Measurements from ENCODE around the gene TCAF1. TPM values are rescaled to one million over a fixed set of nuclear protein-coding genes. Genes with fewer than 3 reads are reported as not detected.
A peak's percentile ranks its signal among the peaks of the same experiment; 100 is the strongest.
"Not testable (repeated sequence)": the region's sequence is repeated elsewhere in the genome, so short reads cannot be mapped to it uniquely, and the experiment has no call there.

TCAF1 gene
- total RNA-seq, 4 donors from 2014 or later: 38.2 to 62.7 (median 52.4) TPM

DNA sequence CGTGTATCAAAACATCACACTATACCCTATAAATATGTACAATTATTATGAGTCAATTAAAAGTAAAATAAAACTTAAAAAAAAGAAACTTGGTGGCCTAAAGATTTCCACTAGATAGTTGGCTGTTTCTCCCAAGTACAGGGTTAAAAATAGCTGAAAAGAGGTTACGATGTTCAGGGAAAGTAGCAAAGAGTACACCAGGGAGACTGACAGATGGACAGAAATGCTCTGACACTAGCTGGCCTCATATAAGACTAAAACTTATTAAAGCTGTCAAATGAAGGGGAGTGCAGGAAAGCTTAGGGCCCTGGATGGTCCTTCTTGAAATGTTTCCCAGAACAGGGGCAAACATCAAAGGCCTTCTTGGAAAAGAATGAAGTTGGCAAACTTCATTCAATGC, 51.3 kb downstream of the TCAF1 start:
- WGBS: 82% methylated on average over 2 of the region's 2 CpGs
- H3K9me3 ChIP-seq: no peaks in the 10 kb centered on the region

DNA sequence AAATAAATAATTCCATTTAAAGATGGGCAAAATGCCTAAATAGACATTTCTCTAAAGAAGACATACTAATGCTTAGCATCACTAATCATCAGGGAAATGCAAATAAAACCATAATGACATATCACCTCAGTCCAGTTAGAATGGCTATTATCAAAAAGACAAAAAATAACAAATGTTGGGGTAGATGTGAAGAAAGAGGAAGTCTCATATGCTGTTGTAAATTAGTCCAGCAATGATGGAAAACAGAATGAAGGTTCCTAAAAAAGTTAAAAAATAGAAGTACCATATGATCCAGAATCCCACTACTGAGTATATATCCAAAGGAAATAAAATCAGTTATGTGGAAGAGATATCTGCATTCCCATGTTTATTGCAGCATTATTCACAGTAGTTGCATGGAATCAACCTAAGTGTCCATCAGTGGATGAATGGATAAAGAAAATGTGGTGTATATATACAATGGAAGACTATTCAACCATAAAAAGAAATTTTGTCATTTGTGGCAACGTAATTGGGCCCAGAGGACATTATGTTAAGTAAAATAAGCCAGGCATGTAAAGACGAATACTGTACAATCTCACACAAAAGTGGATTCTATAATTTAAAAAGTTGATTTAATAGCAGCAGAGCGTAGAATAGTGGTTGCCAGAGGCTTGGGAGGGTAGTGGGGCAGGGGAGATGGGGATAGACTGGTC, 52.0 kb downstream of the TCAF1 start:
- no peaks in the 10 kb centered on the region for H3K4me1 ChIP-seq
- H3K27ac ChIP-seq (replicated peaks in 1 of 4): no peak overlapping the region
- peaks cover 0 to 3% (median 0%) of the 10 kb centered on the region in 4 donors for H3K36me3 ChIP-seq
- no peaks in the 10 kb centered on the region for H3K9me3 ChIP-seq
- H3K27me3 ChIP-seq: no peaks in the 10 kb centered on the region
- intact Hi-C loops (cut with DNase I): no loop called here
- DNase-seq (ENCODE audit: extremely low spot score): no peak
- H3K4me3 ChIP-seq: no peak overlapping the region
- TF ChIP-seq CTCF (IDR thresholded peaks at IDR 0.05) (no peak), POLR2AphosphoS5 (IDR thresholded peaks at IDR 0.05) (no peak), POLR2A (IDR thresholded peaks at IDR 0.05; ENCODE audit: low read depth) (no peak), EP300 (IDR thresholded peaks at IDR 0.05) (no peak)
- 88% methylated on average over 3 of the region's 3 CpGs for WGBS

More for the DNA sequence above, 51.3 kb downstream of the TCAF1 start:
- Histone ChIP-seq H3K27ac (replicated peaks in 1 of 4) (no peak overlapping the region), H3K27me3 (no peaks in the 10 kb centered on the region), H3K4me3 (no peak overlapping the region), H3K4me1 (no peaks in the 10 kb centered on the region), H3K36me3 (peaks cover 0 to 3% (median 0%) of the 10 kb centered on the region in 4 donors)
- no peak for DNase-seq (ENCODE audit: extremely low spot score)
- TF ChIP-seq POLR2A (IDR thresholded peaks at IDR 0.05; ENCODE audit: low read depth) (no peak), EP300 (IDR thresholded peaks at IDR 0.05) (no peak), CTCF (IDR thresholded peaks at IDR 0.05) (no peak), POLR2AphosphoS5 (IDR thresholded peaks at IDR 0.05) (no peak)
- intact Hi-C loops (cut with DNase I): no loop called here

DNA sequence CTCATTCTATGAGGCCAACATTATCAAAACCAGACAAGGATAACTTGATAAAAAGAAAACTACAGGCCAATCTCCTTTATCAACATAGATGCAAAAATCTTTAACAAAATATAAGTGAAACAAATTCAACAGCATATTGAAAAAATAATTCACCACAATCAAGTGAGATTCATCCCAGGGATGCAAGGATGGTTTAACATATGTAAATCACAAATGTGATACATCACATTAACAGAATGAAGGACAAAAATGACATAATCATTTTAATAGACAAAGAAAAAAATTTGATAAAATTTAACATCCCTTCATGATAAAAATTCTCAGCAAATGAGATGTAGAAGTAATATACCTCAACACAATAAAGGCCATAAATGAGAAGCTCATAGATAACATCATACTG, 53.8 kb downstream of the TCAF1 start:
- Histone ChIP-seq H3K27ac (replicated peaks in 1 of 4) (no peak overlapping the region), H3K4me3 (no peak overlapping the region), H3K36me3 (peaks cover 0 to 3% (median 0%) of the 10 kb centered on the region in 4 donors), H3K9me3 (no peaks in the 10 kb centered on the region), H3K27me3 (no peaks in the 10 kb centered on the region), H3K4me1 (no peaks in the 10 kb centered on the region)
- TF ChIP-seq EP300 (IDR thresholded peaks at IDR 0.05): no peak
- TF ChIP-seq POLR2AphosphoS5 (IDR thresholded peaks at IDR 0.05): no peak
- TF ChIP-seq POLR2A (IDR thresholded peaks at IDR 0.05; ENCODE audit: low read depth): no peak
- TF ChIP-seq CTCF (IDR thresholded peaks at IDR 0.05): no peak
- DNase-seq (ENCODE audit: extremely low spot score): no peak
- intact Hi-C loops (cut with DNase I): no loop called here

- TF ChIP-seq CTCF (IDR thresholded peaks at IDR 0.05) (no peak), POLR2A (IDR thresholded peaks at IDR 0.05; ENCODE audit: low read depth) (no peak), EP300 (IDR thresholded peaks at IDR 0.05) (no peak), POLR2AphosphoS5 (IDR thresholded peaks at IDR 0.05) (no peak)
- no peak for DNase-seq (ENCODE audit: extremely low spot score)
Measured at GRCh38 chr7:143846692-143847091, 55.3 kb downstream of the TCAF1 start.

DNA sequence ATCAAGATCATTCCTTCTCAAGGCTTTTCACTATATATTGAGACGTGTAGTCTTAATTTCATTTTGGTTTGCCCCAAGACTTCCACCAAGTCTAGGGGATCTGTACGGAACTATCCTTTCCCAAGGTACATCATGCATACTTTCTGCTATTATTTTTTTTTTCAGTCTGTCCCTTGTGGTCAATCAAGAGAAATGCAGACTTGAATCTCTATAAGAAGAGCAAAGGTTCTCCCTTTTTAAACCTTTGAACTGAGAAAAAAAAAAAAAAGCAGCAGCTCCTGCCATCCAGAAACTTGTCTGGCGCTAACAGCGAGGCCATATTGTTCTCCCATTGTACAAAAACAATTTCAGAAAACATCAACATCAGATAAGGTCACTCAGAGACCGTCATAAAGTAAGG, 60.3 kb downstream of the TCAF1 start:
- H3K27ac ChIP-seq (replicated peaks in 1 of 4); H3K4me3 ChIP-seq; DNase-seq (ENCODE audit: extremely low spot score); H3K9me3 ChIP-seq; H3K27me3 ChIP-seq; intact Hi-C loops (cut with DNase I); H3K36me3 ChIP-seq; H3K4me1 ChIP-seq: not testable (repeated sequence)
- TF ChIP-seq CTCF (IDR thresholded peaks at IDR 0.05): peak in 1 of 3 experiments; percentile 13
- WGBS: 100% methylated on average over 1 of the region's 5 CpGs

More at GRCh38 chr7:143846692-143847091, 55.3 kb downstream of the TCAF1 start:
- Histone ChIP-seq H3K27me3 (no peaks in the 10 kb centered on the region), H3K27ac (replicated peaks in 1 of 4) (no peak overlapping the region), H3K4me1 (no peaks in the 10 kb centered on the region), H3K36me3 (peaks cover 0 to 3% (median 0%) of the 10 kb centered on the region in 4 donors), H3K4me3 (no peak overlapping the region), H3K9me3 (no peaks in the 10 kb centered on the region)
- 98% methylated on average over 2 of the region's 2 CpGs for WGBS
- intact Hi-C loops (cut with DNase I): no loop called here

DNA sequence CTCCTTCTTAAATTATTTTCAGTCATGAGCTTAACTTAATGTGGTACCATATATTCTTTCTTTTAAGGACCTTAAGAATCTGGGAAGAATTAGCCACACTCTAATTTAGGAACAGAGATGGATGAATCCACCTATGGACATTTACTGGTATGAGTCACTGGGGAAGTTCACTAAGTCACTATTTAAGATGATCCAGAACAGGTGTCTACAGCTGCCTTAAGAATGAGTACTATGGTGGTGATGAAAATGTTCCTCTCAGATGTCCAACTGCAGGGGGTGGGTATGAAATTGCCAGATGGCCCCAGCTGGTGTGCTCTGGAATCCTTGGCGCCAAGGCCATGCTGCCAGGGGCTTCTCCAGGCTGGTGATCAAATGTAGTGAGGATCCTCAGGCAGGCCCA, 61.9 kb downstream of the TCAF1 start:
- H3K27me3 ChIP-seq; H3K4me1 ChIP-seq; intact Hi-C loops (cut with DNase I); H3K36me3 ChIP-seq; H3K9me3 ChIP-seq; DNase-seq (ENCODE audit: extremely low spot score); H3K4me3 ChIP-seq; H3K27ac ChIP-seq (replicated peaks in 1 of 4): not testable (repeated sequence)
- WGBS: no CpG with 5 or more reads among the region's 1 CpG

Measured in esophagus muscularis mucosa (tissue), 4 donors.